ENCODE results near the gene TP53I3.
"Not testable (repeated sequence)": the region's sequence is repeated elsewhere in the genome, so short reads cannot be mapped to it uniquely, and the experiment has no call there.

Gene TP53I3

DNA sequence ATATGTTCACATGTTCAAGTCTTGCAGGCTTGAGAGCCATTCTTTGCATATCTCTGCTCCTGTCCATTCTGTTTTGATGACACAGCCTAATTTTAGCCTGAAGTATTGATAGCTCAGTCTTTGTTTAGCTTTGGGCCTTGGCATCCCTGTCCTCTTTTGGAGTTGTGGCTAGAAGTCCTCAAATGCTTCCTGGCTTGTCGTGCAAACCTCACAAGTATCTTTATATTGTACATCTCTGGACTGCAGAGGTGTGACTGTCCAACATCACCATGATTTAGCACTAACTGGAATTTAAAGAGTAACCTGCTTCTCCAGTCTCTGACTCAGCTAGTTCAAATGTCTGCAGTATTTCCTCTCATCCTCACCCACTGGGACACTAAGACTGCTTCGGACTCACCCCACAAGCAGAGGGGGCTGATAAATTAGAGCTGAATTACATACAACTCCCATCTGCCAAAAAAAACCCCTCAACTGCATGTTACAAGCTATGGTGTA, 26.8 kb upstream of the TP53I3 start:
- H3K9ac ChIP-seq (ENCODE audit: low read depth, low read length): no peak overlapping the region
- H3K4me3 ChIP-seq (ENCODE audit: low read length): no peak overlapping the region
- peak overlapping the region; percentile 14 for H3K4me2 ChIP-seq (ENCODE audit: low read length)
- peaks cover 20% of the 10 kb centered on the region for H3K4me1 ChIP-seq (ENCODE audit: control insufficient read depth, insufficient read depth, low read length)
- H3K27me3 ChIP-seq (ENCODE audit: control insufficient read depth, insufficient read depth, low read length): no peaks in the 10 kb centered on the region
- no peaks in the 10 kb centered on the region for H3K36me3 ChIP-seq (ENCODE audit: insufficient read depth, low read length)
- peaks cover 6% of the 10 kb centered on the region for H3K9me3 ChIP-seq (replicated peaks; ENCODE audit: low read length)

DNA sequence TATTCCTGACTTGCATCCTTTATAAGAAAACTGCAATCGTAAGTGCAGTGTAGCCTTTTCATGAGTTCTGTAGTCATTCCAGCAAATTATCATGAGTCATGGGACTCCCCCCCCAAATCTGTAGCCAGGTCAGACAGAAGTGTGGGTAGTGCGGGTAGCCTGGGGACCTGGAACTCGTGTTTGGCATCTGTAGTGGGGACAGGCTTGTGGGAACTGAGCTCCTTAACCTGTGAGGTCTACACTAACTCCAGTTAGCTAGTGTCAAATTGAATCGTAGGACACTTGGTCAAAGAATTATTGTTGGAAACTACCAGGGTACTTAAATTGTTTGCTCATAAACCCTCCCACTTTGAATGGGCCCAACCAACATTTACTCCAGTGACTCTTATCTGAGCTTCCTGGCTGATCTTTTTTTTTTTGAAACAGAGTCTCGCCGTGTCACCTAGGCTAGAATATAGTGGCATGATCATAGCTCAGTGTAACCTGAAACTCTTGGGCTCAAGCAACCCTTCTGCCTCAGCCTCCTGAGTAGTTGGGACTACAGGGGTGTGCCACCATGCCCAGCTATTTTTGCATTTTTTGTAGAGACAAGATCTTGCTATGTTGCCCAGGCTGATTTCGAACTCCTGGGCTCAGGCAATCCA, 26.1 kb upstream of the TP53I3 start:
- Histone ChIP-seq H3K4me1 (ENCODE audit: control insufficient read depth, insufficient read depth, low read length) (peaks cover 23% of the 10 kb centered on the region), H3K36me3 (ENCODE audit: insufficient read depth, low read length) (no peaks in the 10 kb centered on the region), H3K4me3 (ENCODE audit: low read length) (no peak overlapping the region), H3K9me3 (replicated peaks; ENCODE audit: low read length) (peaks cover 6% of the 10 kb centered on the region), H3K27me3 (ENCODE audit: control insufficient read depth, insufficient read depth, low read length) (no peaks in the 10 kb centered on the region), H3K4me2 (ENCODE audit: low read length) (no peak overlapping the region), H3K9ac (ENCODE audit: low read depth, low read length) (no peak overlapping the region)

- H3K27me3 ChIP-seq (ENCODE audit: control insufficient read depth, insufficient read depth, low read length); H3K4me3 ChIP-seq (ENCODE audit: low read length); H3K9me3 ChIP-seq (replicated peaks; ENCODE audit: low read length); H3K36me3 ChIP-seq (ENCODE audit: insufficient read depth, low read length); H3K4me2 ChIP-seq (ENCODE audit: low read length); H3K9ac ChIP-seq (ENCODE audit: low read depth, low read length): not testable (repeated sequence)
- peaks cover 23% of the 10 kb centered on the region for H3K4me1 ChIP-seq (ENCODE audit: control insufficient read depth, insufficient read depth, low read length)
Measured at GRCh38 chr2:24109431-24109830, 24.8 kb upstream of the TP53I3 start.

GRCh38 chr2:24107336-24107735, 22.7 kb upstream of the TP53I3 start:
- Histone ChIP-seq H3K4me2 (ENCODE audit: low read length) (no peak overlapping the region), H3K4me1 (ENCODE audit: control insufficient read depth, insufficient read depth, low read length) (peaks cover 23% of the 10 kb centered on the region), H3K36me3 (ENCODE audit: insufficient read depth, low read length) (no peaks in the 10 kb centered on the region), H3K9me3 (replicated peaks; ENCODE audit: low read length) (no peaks in the 10 kb centered on the region), H3K9ac (ENCODE audit: low read depth, low read length) (no peak overlapping the region), H3K27me3 (ENCODE audit: control insufficient read depth, insufficient read depth, low read length) (no peaks in the 10 kb centered on the region), H3K4me3 (ENCODE audit: low read length) (no peak overlapping the region)

DNA sequence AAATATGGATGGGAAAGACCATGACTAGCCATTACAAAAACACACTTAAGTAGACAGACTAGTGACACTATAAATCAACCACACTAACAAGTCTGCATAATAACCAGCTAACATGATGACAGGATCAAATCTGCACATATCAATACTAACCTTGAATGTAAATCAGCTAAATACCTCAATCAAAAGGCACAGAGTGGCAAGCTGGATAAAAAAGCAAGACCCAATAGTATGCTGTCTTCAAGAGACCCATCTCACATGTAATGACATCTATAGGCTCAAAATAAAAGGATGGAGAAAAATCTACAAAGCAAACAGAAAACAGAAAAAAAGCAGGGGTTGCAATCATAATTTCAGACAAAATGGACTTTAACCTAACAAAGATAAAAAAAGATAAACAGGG, 22.2 kb upstream of the TP53I3 start:
- H3K27me3 ChIP-seq (ENCODE audit: control insufficient read depth, insufficient read depth, low read length): no peaks in the 10 kb centered on the region
- H3K4me1 ChIP-seq (ENCODE audit: control insufficient read depth, insufficient read depth, low read length): peaks cover 20% of the 10 kb centered on the region
- no peak overlapping the region for H3K9ac ChIP-seq (ENCODE audit: low read depth, low read length)
- H3K4me2 ChIP-seq (ENCODE audit: low read length): no peak overlapping the region
- no peak overlapping the region for H3K4me3 ChIP-seq (ENCODE audit: low read length)
- no peaks in the 10 kb centered on the region for H3K36me3 ChIP-seq (ENCODE audit: insufficient read depth, low read length)
- H3K9me3 ChIP-seq (replicated peaks; ENCODE audit: low read length): no peaks in the 10 kb centered on the region

DNA sequence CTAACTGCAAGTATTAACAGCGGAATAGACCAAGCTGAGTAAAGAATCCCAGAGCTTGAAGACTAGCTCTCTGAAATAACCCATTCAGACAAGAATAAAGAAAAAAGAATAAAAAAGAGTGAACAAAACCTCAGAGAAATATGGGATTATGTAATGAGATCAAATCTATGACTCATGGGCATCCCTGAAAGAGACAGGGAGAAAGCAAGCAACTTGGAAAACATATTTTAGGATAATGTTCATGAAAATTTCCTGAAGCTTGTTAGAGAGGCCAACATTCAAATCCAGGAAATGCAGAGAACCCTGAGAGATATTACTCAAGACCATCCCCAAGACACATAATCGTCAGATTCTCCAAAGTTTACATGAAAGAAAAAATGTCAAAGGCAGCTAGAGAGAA, 21.2 kb upstream of the TP53I3 start:
- H3K4me3 ChIP-seq (ENCODE audit: low read length): no peak overlapping the region
- no peak overlapping the region for H3K9ac ChIP-seq (ENCODE audit: low read depth, low read length)
- peaks cover 10% of the 10 kb centered on the region for H3K4me1 ChIP-seq (ENCODE audit: control insufficient read depth, insufficient read depth, low read length)
- H3K27me3 ChIP-seq (ENCODE audit: control insufficient read depth, insufficient read depth, low read length): no peaks in the 10 kb centered on the region
- no peak overlapping the region for H3K4me2 ChIP-seq (ENCODE audit: low read length)
- H3K9me3 ChIP-seq (replicated peaks; ENCODE audit: low read length): no peaks in the 10 kb centered on the region
- H3K36me3 ChIP-seq (ENCODE audit: insufficient read depth, low read length): no peaks in the 10 kb centered on the region

DNA sequence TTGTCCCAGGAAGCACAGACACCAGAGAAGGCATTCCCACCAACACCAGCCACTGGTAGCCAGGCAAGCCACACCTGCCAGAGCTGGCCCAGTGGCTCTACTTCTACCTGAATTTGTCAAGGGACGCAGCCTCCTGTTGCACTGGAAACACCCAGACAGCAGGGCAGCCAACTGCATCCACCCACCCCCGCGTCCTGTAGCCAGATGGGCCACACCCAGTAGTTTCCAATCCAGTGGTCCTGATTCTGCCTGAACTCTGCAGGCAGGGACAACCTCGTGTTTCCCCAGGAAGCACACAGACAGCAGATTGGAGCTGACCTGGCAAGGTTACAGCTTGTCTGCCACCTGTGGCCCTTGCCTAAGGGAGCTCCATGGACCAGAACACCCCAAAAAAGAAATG, 20.3 kb upstream of the TP53I3 start:
- Histone ChIP-seq H3K9me3 (replicated peaks; ENCODE audit: low read length) (no peaks in the 10 kb centered on the region), H3K9ac (ENCODE audit: low read depth, low read length) (no peak overlapping the region), H3K4me3 (ENCODE audit: low read length) (no peak overlapping the region), H3K4me2 (ENCODE audit: low read length) (no peak overlapping the region), H3K36me3 (ENCODE audit: insufficient read depth, low read length) (no peaks in the 10 kb centered on the region), H3K4me1 (ENCODE audit: control insufficient read depth, insufficient read depth, low read length) (peaks cover 3% of the 10 kb centered on the region), H3K27me3 (ENCODE audit: control insufficient read depth, insufficient read depth, low read length) (no peaks in the 10 kb centered on the region)

GRCh38 chr2:24104110-24104650, 19.5 kb upstream of the TP53I3 start:
- H3K36me3 ChIP-seq (ENCODE audit: insufficient read depth, low read length): no peaks in the 10 kb centered on the region
- no peak overlapping the region for H3K4me2 ChIP-seq (ENCODE audit: low read length)
- H3K9ac ChIP-seq (ENCODE audit: low read depth, low read length): no peak overlapping the region
- peaks cover 3% of the 10 kb centered on the region for H3K4me1 ChIP-seq (ENCODE audit: control insufficient read depth, insufficient read depth, low read length)
- no peaks in the 10 kb centered on the region for H3K9me3 ChIP-seq (replicated peaks; ENCODE audit: low read length)
- H3K27me3 ChIP-seq (ENCODE audit: control insufficient read depth, insufficient read depth, low read length): no peaks in the 10 kb centered on the region
- no peak overlapping the region for H3K4me3 ChIP-seq (ENCODE audit: low read length)

- H3K4me1 ChIP-seq (ENCODE audit: control insufficient read depth, insufficient read depth, low read length): peaks cover 3% of the 10 kb centered on the region
- no peaks in the 10 kb centered on the region for H3K36me3 ChIP-seq (ENCODE audit: insufficient read depth, low read length)
- H3K4me2 ChIP-seq (ENCODE audit: low read length): no peak overlapping the region
- no peaks in the 10 kb centered on the region for H3K9me3 ChIP-seq (replicated peaks; ENCODE audit: low read length)
- no peak overlapping the region for H3K4me3 ChIP-seq (ENCODE audit: low read length)
- no peak overlapping the region for H3K9ac ChIP-seq (ENCODE audit: low read depth, low read length)
- no peaks in the 10 kb centered on the region for H3K27me3 ChIP-seq (ENCODE audit: control insufficient read depth, insufficient read depth, low read length)
Measured at GRCh38 chr2:24102677-24103076, 18.0 kb upstream of the TP53I3 start.

- Histone ChIP-seq H3K9me3 (replicated peaks; ENCODE audit: low read length) (no peaks in the 10 kb centered on the region), H3K4me2 (ENCODE audit: low read length) (no peak overlapping the region), H3K4me3 (ENCODE audit: low read length) (no peak overlapping the region), H3K4me1 (ENCODE audit: control insufficient read depth, insufficient read depth, low read length) (peaks cover 3% of the 10 kb centered on the region), H3K36me3 (ENCODE audit: insufficient read depth, low read length) (no peaks in the 10 kb centered on the region), H3K27me3 (ENCODE audit: control insufficient read depth, insufficient read depth, low read length) (no peaks in the 10 kb centered on the region), H3K9ac (ENCODE audit: low read depth, low read length) (no peak overlapping the region)
Measured at GRCh38 chr2:24101992-24102391, 17.4 kb upstream of the TP53I3 start.

- not testable (repeated sequence) for H3K4me1 ChIP-seq (ENCODE audit: control insufficient read depth, insufficient read depth, low read length); H3K9me3 ChIP-seq (replicated peaks; ENCODE audit: low read length); H3K36me3 ChIP-seq (ENCODE audit: insufficient read depth, low read length); H3K9ac ChIP-seq (ENCODE audit: low read depth, low read length); H3K4me2 ChIP-seq (ENCODE audit: low read length); H3K27me3 ChIP-seq (ENCODE audit: control insufficient read depth, insufficient read depth, low read length); H3K4me3 ChIP-seq (ENCODE audit: low read length)
Measured at GRCh38 chr2:24100732-24101131, 16.1 kb upstream of the TP53I3 start.

GRCh38 chr2:24095171-24095677, 10.6 kb upstream of the TP53I3 start:
- not testable (repeated sequence) for H3K27me3 ChIP-seq (ENCODE audit: control insufficient read depth, insufficient read depth, low read length); H3K9me3 ChIP-seq (replicated peaks; ENCODE audit: low read length); H3K4me2 ChIP-seq (ENCODE audit: low read length); H3K4me3 ChIP-seq (ENCODE audit: low read length); H3K4me1 ChIP-seq (ENCODE audit: control insufficient read depth, insufficient read depth, low read length); H3K36me3 ChIP-seq (ENCODE audit: insufficient read depth, low read length); H3K9ac ChIP-seq (ENCODE audit: low read depth, low read length)

Data from skeletal muscle satellite cell (primary cell).